ENCODE measurements around the gene LRRFIP1. TPM values are rescaled to one million over a fixed set of nuclear protein-coding genes. Genes with fewer than 3 reads are reported as not detected.

LRRFIP1 gene
- total RNA-seq, 1 donor from 2014 or later: 84.8 TPM

DNA sequence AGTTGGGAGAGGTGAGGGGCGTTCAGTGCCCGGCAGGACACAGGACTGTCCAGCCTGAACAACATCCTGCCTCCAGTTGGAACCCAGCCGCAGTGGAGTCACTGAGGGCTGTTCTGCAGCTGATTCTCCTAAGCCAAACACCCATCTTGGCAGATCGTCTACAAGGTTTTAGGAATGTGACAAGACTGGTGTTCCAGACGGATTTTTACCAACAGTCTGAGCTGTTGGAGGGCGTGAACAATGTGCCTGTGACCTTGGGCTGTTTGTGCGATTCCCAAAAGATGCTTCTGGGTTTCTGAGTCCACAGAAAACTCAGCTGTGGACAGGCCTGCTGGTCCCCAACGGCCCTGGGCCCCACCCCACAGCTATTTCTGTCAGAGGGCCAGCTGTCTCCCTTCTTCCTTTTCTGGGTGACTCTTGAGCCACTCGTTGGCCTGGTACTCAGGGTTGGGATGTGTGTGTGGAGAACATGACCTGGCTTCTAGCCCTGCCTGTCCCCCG, 5.7 kb downstream of the LRRFIP1 start:
- intact Hi-C loops (cut with DNase I): no loop called here
- no peak for ATAC-seq
- DNase-seq (ENCODE audit: low spot score): no peak

DNA sequence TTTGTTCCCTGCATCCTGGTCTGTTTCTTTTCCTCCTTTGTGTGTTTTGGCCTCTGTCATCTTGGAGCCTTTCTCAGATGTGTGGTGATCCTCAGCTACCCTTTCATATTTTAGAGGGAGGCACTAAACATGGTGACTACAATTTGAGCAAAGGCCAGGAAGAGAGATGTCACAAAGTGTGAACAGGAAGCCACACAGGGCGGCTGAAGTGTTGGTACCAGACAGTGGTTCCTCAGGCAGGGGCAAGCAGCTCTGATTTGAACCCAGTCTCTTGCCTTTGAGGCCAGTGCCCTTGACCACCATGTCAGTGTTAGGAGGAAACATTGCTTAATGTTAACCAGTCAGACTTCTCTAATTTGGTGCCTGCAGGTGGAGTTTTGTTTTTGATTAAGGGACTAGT, 9.2 kb downstream of the LRRFIP1 start:
- intact Hi-C loops (cut with DNase I): no loop called here
- ATAC-seq (no peak), DNase-seq (ENCODE audit: low spot score) (no peak)

DNA sequence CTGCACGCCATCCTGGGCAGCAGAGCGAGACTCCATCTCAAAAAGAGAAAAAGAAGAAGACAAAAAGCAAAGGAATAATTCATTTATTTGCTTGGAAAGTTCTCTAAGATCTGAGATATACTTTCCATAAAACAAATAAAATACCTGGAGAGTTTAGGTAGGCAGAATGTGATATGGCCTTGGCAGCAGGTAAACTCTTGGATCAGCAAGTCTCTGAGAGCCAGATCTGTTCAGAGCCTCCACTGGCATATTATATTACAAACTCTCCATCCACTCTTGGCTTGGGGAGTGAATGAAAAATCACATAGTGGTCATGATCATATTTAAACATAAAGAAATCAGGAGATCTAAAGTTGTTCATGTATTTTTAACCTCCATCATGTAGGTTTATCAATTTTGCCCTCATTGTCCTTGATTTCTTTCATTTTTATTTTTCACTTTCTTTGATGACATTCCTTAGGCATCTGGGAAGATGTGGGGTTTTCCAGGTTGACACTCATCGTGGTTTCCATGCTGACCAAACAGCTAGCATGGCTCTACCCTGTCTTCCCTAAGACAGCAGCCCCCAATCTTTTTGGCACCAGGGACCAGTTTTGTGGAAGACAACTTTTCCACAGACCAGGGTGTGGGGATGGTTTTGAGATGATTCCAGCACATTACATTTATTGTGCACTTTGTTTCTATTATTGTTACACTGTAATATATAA, 10.2 kb downstream of the LRRFIP1 start:
- ATAC-seq: no peak
- no peak for DNase-seq (ENCODE audit: low spot score)

DNA sequence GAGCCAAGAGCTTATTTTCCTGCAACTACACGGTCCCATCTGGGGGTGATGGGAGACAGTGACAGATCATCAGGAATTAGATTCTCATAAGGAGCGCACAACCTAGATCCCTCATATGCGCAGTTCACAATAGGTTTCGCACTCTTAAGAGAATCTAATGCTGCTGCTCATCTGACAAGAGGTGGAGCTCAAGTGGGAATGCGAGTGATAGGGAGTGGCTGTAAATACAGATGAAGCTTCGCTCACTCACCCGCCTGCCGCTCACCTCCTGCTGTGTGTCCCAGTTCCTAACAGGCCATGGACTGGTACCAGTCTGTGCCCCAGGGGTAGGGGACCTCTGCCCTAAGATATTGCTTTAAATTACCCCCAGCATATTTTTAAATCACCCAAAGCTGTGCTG, 10.8 kb downstream of the LRRFIP1 start:
- intact Hi-C loops (cut with DNase I): no loop called here
- no peak for ATAC-seq
- no peak for DNase-seq (ENCODE audit: low spot score)

More for the DNA sequence above, 10.2 kb downstream of the LRRFIP1 start:
- intact Hi-C loops (cut with DNase I): no loop called here

DNA sequence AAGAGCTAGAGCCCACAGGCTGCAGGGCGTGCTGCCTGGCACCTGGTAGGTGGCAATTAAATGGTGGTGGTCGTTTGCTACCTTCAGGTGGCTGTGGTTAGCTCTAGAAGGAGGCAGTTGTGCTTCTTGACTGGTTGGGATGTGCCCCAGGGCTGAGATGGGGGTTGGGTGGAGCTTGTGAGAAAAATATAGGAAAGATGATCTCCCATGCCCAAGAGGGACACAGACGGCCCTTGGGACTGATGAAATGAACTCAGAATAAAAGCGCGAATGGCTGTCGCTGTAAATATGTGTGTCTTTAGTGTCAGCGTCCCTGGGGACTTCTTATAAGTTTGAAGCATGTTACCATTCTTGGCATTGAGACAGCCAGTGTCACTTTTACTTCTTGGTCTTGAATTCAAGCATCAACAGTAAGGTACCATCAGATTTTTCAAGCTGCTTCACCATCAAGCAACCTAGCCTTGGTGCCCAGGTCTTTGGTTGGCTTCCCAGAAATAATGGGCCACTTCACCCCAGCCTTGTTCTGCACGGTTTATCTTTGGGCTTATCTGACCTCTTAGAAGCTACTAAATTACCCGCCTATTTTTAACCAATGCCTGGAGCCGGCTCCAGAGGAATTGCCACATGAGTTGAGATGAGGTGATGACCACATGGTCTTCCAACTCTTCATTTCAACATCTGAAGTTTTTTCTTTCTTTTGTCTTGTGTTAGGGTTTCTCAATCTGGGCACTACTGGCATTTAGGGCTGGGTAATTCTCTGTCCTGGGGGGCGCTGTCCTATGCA, 11.9 kb downstream of the LRRFIP1 start:
- DNase-seq (ENCODE audit: low spot score) (no peak), ATAC-seq (no peak)
- intact Hi-C loops (cut with DNase I): no loop called here

DNA sequence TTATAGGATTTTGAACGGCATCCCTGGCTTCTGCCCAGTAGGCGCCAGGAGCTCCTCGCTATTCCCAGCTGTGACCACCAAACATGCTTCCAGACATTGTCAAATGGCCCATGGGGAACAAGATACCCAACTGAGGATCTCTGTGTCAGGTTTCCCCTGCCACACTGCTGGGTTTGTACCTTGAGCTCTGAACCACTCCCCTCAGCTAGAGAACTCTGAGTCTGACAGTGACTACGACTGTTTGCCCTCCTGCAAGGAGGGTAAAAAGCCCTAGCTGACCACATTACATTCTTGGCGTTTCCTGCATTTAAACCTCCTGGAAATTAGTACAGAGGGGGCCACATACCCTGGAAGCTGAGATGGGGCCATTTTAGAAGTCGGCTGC, 12.4 kb downstream of the LRRFIP1 start:
- DNase-seq (ENCODE audit: low spot score) (no peak), ATAC-seq (no peak)
- intact Hi-C loops (cut with DNase I): no loop called here

DNA sequence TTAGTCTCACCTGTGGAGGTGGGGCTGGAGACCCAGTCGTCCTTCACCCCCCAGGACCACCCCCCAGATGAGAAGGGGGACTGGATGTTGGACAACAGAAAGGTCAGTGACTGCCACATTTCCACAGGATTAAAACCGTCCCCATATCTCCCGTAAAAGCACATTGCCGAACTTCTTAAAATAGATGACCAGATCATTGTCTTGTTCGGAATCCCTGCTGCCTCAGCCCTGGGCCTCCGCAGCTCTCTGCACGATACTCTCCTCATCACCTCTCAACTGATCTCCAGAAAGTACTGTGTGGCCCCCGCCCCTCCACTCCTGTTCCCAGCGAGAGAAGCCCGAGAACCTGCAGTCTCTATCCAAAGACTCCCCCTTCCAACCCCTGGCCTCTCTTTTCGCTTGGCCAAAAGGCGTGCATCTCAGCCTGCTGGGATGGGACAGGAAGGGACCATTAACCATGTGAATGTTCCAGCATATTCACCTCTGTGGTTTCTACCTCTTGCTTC, 13.2 kb downstream of the LRRFIP1 start:
- intact Hi-C loops (cut with DNase I): no loop called here
- DNase-seq (ENCODE audit: low spot score) (no peak), ATAC-seq (no peak)

DNA sequence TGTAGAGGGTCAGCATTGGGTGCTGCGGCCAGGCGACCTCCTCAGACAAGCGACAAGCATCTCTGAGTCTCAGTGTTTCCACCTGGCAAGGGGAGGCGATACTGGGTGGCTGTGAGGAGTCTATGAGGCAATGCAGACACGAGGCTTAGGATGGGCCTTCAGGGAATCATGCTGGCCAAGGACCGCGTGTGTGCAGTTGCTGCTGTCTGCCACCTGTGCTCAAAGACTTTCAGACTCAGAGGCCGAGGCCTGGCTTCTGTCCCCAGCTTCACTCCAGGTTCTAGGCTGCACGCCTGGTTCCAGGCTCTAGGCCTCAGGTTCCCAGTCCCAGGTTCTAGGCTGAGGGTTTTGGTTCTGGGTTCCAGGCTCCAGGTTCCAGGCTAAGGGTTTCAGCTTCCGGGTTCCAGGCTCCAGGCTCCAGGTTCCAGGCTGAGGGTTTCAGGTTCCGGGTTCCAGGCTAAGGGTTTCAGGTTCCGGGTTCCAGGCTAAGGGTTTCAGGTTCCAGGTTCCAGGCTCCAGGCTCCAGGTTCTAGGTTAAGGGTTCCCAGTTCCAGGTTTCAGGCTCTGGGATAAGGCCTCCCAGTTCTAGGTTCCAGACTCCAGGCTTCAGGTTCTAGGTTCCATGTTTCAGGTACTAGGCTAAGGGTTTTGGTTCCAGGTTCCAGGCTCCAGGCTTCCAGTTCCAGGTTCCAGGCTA, 14.8 kb downstream of the LRRFIP1 start:
- DNase-seq (ENCODE audit: low spot score) (no peak), ATAC-seq (no peak)
- intact Hi-C loops (cut with DNase I): no loop called here

DNA sequence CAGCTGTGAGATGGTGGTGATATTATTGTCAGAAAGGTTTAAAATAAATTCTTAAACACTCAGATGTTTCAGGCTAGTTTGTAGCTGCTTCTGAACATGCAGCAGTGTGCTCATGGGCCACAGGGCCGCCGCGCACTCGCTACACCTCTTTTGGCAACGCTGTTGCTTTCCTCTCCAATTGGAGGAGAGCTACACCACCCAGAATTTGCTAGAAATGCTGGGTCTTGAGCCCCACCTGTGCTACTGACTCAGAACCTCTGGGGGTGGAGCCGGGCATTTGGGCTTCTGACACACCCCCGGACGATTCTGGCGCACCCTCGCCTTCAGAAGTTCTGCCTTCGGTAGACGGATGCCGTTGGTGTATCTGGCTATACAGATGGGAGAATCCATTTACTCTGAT, 15.7 kb downstream of the LRRFIP1 start:
- DNase-seq (ENCODE audit: low spot score) (no peak), ATAC-seq (no peak)
- intact Hi-C loops (cut with DNase I): no loop called here

DNA sequence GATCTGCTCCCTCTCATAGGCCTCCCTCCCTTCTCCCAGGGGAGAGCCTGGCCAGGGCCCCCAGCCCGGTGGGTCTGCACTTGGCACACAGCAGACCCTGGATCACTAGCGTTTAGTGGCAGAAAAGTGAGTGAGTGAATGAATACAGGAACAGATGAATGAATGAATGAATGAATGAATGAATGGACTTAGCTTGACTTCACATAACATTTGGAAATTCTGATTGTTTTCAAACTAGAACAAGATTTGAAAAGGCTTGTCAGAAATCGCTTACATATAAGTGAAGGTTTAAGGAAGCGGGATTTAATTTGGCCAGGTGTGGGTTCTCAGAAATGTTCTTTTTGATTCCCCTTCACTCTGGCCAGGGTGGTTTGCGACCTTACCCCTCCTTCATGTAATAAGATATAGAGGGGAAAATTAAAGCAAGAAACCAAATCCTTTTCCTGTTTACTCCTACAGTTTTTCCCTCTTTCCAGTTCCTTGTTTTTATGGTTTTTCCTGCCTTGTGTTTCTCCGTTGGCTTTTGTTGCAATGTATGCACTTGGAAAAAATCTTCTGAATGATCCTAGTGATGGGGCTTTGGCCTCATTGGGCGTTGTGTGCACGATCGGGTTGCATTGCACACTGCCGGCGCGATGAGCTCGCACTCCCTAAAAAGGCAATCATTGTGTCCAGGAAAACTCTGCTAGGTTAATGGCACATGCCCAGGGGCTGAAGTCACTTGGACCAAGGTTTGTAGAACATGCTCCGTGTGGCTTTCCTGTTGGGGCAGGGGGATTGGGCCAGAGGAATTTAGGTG, 16.4 kb downstream of the LRRFIP1 start:
- no peak for ATAC-seq

DNA sequence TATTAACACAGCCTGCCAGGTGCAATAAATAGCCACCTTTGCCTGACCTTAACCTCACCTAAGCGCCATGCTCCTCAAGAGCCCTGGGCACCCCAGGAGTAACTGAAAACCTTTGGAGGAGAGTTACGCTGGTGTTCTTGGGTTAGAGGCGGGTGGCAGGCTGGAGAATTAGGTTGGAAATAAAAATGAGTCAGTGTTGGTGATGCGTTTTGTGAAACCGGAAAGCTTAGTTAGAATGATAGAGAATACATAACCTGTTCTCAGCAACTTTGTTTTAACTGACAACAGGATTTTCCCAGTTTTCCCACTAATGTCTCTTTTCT, 17.0 kb downstream of the LRRFIP1 start:
- ATAC-seq: no peak
- intact Hi-C loops (cut with DNase I): no loop called here

More for the DNA sequence above, 16.4 kb downstream of the LRRFIP1 start:
- peak; percentile 31 for DNase-seq (ENCODE audit: low spot score)
- intact Hi-C loops (cut with DNase I): no loop called here

DNA sequence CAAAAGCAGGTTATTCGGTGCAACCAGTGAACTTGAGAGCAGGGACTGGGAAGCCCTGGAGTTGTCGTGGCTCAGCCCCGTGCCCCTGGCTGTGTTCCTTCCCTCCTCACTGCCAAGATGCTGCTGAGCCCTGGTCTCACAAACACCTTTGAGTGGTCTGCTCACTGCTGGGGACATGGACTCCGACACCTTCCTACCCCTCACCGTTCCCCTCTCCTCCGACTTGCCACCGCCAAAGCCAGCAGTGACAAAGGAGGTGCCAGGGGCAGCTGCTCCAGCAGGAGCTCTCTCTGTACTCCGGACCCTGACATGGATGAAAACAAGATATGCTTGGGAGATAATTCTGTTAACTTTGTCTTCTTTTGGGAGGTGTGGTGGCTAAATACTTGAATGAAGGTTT, 17.9 kb downstream of the LRRFIP1 start:
- no peak for DNase-seq (ENCODE audit: low spot score)
- no peak for ATAC-seq
- intact Hi-C loops (cut with DNase I): no loop called here

More for the DNA sequence above, 17.0 kb downstream of the LRRFIP1 start:
- peak; percentile 19 for DNase-seq (ENCODE audit: low spot score)

DNA sequence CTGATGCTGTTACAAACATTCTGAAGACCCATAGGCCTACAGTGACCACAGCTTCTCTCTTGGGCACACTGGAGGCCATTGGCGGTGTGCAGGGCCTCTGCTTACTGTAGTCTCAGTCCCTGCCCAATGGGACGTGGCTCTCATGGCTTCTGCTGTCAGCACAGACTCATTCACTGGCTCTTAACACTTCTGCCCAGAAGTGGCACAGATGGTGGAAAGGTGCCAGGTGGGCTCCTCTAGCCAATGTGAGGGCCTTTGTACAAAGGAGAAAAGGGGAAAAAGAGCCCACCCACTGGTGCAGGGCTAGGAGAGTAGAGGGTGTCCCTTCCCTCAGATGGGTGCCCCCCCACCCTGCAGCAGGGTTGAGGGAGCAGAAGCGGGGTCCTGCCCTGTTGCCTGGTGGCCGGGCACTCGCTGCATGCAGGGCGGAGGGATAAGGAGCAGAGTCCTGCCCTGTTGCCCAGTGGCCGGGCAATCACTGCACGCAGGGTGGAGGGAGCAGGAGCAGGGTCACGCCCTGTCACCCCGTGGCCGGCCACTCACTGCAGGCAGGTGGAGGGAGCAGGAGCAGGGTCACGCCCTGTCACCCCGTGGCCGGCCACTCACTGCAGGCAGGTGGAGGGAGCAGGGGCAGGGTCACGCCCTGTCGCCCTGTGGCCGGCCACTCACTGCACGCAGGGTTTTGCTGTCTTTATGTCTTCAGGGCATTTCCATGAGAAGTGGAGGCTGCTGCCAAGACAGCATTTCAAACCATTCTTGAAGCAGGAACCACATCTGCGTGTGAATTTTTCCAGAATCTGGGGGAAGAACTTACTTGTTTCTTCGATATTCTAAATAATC, 20.0 kb downstream of the LRRFIP1 start:
- intact Hi-C loops (cut with DNase I): no loop called here
- ATAC-seq: no peak
- peak; percentile 40 for DNase-seq (ENCODE audit: low spot score)

DNA sequence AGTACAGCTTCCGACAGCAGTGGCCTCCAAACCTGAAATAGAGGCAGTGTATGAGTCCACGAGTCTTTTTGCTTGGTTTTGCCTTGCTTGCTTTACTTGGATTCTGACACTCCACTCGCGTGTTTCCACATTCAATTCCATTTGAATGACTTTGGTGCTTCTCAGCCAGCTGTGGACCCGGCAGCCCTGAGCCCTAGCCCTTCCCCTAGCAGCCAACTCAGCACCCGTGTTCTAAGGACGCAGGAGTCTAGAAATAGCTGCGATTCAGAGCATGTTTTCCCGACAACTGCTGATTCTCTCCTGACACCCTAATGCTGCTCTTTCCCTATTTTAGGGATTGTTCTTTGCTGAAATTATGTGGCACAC, 20.6 kb downstream of the LRRFIP1 start:
- intact Hi-C loops (cut with DNase I): no loop called here
- no peak for ATAC-seq

DNA sequence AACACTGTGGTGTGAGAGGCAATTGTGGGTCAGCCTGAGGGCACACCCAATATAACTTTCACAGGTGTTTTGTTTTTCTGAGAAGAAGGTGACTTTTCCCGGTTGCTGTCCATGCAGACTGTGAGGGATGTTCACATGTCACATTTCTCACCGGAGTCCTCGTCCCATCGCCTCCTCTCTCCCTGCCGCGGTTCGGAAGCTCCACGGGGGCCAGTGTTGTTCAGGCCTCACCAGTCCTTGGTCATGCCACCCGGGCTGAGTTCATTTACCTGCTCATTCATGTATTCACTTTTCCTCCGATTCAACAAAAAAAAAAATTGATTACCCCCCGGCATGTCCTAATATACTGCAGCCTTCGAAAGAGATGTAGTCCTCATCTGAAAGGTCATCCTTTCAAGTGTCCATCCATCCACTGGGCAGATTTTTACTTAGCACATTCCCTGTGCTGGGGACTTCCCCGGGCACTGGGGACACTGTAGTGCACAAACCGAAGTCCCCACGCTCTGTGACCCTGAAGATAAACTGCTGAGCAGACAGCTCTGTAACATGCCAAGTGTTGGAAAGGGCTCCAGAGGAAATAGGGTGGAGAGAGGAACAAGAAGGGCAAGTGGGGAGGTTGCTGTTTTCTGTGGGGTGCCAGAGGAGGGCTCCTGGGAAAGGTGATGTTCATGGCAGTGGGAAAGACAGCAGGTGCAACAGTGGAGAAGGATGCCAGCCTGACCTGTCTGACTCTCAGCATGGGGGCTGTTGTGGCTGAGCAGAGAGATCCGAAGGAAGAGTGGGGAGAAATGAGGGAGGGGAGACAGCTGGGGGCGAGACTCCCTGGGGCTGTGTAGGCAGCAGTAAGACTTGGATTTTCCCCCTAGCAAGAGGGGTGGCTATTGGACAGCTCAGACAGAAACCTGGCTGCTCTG, 22.4 kb downstream of the LRRFIP1 start:
- no peak for ATAC-seq
- DNase-seq (ENCODE audit: low spot score): peak; percentile 25
- intact Hi-C loops (cut with DNase I): no loop called here

More for the DNA sequence above, 20.6 kb downstream of the LRRFIP1 start:
- no peak for DNase-seq (ENCODE audit: low spot score)

DNA sequence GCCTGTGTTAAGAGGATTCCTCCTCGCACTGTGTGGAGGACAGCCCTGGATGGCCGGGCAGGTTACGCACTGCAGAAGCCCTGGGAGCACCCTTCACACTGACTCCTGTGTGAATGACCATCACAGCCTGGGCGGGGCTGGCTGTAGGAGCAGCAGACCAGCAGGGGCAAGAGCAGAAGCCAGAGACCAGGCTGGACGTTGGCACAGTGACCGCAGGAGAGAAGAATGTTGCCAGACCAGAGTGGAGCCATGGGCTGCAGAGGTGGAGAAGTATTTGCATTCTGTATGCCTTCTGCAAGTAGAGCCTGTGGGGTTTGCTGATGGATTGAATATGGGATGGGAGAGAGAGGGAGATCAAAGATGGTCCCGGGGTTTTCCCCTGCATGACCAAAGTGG, 23.1 kb downstream of the LRRFIP1 start:
- no peak for ATAC-seq
- intact Hi-C loops (cut with DNase I): no loop called here

DNA sequence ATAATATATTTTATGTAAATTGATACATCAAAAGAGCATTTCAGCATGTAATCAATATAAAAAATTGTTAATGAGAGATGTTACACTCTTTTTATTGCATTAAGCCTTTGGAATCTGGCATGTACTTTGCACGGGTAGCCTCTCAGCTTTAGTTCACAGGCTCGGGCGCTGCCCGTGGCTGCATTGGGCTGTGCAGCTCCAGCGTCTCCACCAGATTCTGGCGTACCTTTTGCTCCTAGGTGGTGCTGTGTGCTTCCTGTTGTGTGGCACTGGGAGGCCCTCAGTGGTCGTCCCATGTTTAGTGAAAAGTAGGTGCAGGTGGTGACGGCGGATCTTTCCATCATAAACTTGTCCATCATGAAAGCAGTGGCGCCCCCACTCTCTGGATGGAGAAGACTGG, 24.4 kb downstream of the LRRFIP1 start:
- intact Hi-C loops (cut with DNase I): no loop called here
- DNase-seq (ENCODE audit: low spot score): no peak
- ATAC-seq: no peak

More for the DNA sequence above, 23.1 kb downstream of the LRRFIP1 start:
- peak; percentile 28 for DNase-seq (ENCODE audit: low spot score)

All from sciatic nerve (tissue), 2 donors.